Measurements from ENCODE around the gene PAPSS1. TPM values are rescaled to one million over a fixed set of nuclear protein-coding genes. Genes with fewer than 3 reads are reported as not detected.

The PAPSS1 gene
- total RNA-seq, 1 experiment from 2014 or later: 83.6 TPM

- Histone ChIP-seq H3T11ph (ENCODE audit: low read length) (no peak overlapping the region), H3K79me1 (ENCODE audit: insufficient read depth, low read depth, low read length, poor library complexity, severe bottlenecking) (no peaks in the 10 kb centered on the region), H3K4me2 (ENCODE audit: insufficient read depth, insufficient read length, low read length) (no peak overlapping the region), H3K4ac (ENCODE audit: low read depth, low read length) (no peak overlapping the region), H3K27ac (ENCODE audit: insufficient read length, low read depth, low read length) (no peak overlapping the region), H3K23me2 (ENCODE audit: insufficient read length, low read depth, low read length, poor library complexity, severe bottlenecking) (no peaks in the 10 kb centered on the region), H2BK20ac (ENCODE audit: low read depth, low read length, poor library complexity, severe bottlenecking) (no peak overlapping the region), H3K9me3 (ENCODE audit: control insufficient read depth, low read depth, low read length) (no peaks in the 10 kb centered on the region), H2BK120ac (ENCODE audit: low read depth, low read length, poor library complexity, severe bottlenecking) (no peak overlapping the region), H2BK12ac (ENCODE audit: insufficient read length, low read depth, low read length) (no peak overlapping the region), H4K91ac (ENCODE audit: insufficient read length, low read depth, low read length) (no peak overlapping the region), H3K18ac (ENCODE audit: insufficient read length, low read depth, low read length) (no peak overlapping the region), H2BK15ac (ENCODE audit: low read depth, low read length) (no peak overlapping the region), H4K20me1 (ENCODE audit: control insufficient read depth, insufficient read depth, insufficient read length) (no peaks in the 10 kb centered on the region), H4K8ac (replicated peaks; ENCODE audit: insufficient read length, low read depth, low read length) (no peak overlapping the region), H4K5ac (ENCODE audit: insufficient read length, low read depth, low read length) (no peak overlapping the region), H2AFZ (ENCODE audit: low read length) (no peak overlapping the region), H3K79me2 (ENCODE audit: insufficient read depth, low read length) (no peaks in the 10 kb centered on the region), H3K4me1 (ENCODE audit: insufficient read depth, low read length) (no peaks in the 10 kb centered on the region; the same call in 1 of the 2 replicates), H2AK5ac (ENCODE audit: insufficient read length, low read length) (no peak overlapping the region), H3K27me3 (ENCODE audit: insufficient read depth, low read length) (no peaks in the 10 kb centered on the region), H3K23ac (ENCODE audit: insufficient read length, low read depth, low read length) (no peak overlapping the region), H3K9ac (ENCODE audit: extremely low read depth, insufficient read length, low read length) (no peak overlapping the region), H3K14ac (ENCODE audit: insufficient read depth, low read length) (no peak overlapping the region), H3K56ac (ENCODE audit: insufficient read length, low read depth, low read length) (no peak overlapping the region), H2BK5ac (ENCODE audit: insufficient read length, low read length) (no peak overlapping the region)
- Mint-ChIP-seq H3K4me3 (no peak overlapping the region), H3K27ac (no peak overlapping the region), H3K36me3 (ENCODE audit: insufficient read depth in 1 of 3, low read depth in 3 of 3) (peaks cover 7 to 29% (median 25%) of the 10 kb centered on the region in 3 experiments), H3K27me3 (ENCODE audit: low read depth) (no peaks in the 10 kb centered on the region), H3K4me1 (no peaks in the 10 kb centered on the region), H3K9me3 (peaks cover 2% of the 10 kb centered on the region in 2 experiments; a peak in 4 of 5 replicates)
- no peak for DNase-seq
- TF ChIP-seq CTCF (conservative IDR thresholded peaks at IDR 0.05): no peak
- no CpG with 5 or more reads among the region's 4 CpGs for WGBS (ENCODE audit: extremely low coverage, insufficient read length, low lambda C conversion rate)
Measured at GRCh38 chr4:107691378-107691777, 28.7 kb downstream of the PAPSS1 start.

Measured in H9 (cell line).